Measurements from ENCODE around the gene KRT82. TPM values are rescaled to one million over a fixed set of nuclear protein-coding genes. Genes with fewer than 3 reads are reported as not detected.

KRT82 gene
- total and polyA plus RNA-seq, 2 of the 8 experiments (the other 6 are each of a cell fraction or from before 2014, with no cell fraction given), result not detected

GRCh38 chr12:52418576-52419110 lies 12.5 kb upstream of the KRT82 start:
- no peaks in the 10 kb centered on the region for H3K79me1 ChIP-seq (ENCODE audit: low read depth, low read length)
- H3K4me3 ChIP-seq (ENCODE audit: extremely low read depth in 1 of 4, insufficient read depth in 2 of 4, low read depth in 3 of 4, low read length in 4 of 4), result no peak overlapping the region
- H3K23me2 ChIP-seq (ENCODE audit: low read depth, low read length), result no peaks in the 10 kb centered on the region; the same call in 1 of the 2 replicates
- no peaks in the 10 kb centered on the region for H3K9me3 ChIP-seq (ENCODE audit: insufficient read depth in 2 of 2, low read depth in 1 of 2, low read length in 1 of 2)
- H2BK5ac ChIP-seq (ENCODE audit: low read depth, low read length), result no peak overlapping the region
- WGBS, 2 experiments (ENCODE audit: extremely low coverage in 1 of 2, insufficient coverage in 1 of 2, insufficient read length in 1 of 2, insufficient replicate concordance in 2 of 2, low coverage in 1 of 2, low lambda C conversion rate in 2 of 2, missing lambda C conversion rate in 1 of 2), result 100% methylated on average over 4 of the region's 4 CpGs; no CpG with 5 or more reads in 1 of the 2 experiments
- H2AFZ ChIP-seq (ENCODE audit: low read length), result no peak overlapping the region
- H3K18ac ChIP-seq (ENCODE audit: extremely low read depth, low read length), result no peak overlapping the region
- no peak overlapping the region for H3K9ac ChIP-seq (replicated peaks in 1 of 4; ENCODE audit: extremely low read depth in 1 of 4, low read depth in 3 of 4, low read length in 3 of 4)
- no peak overlapping the region for H3K4ac ChIP-seq (replicated peaks; ENCODE audit: insufficient read length, low read depth, low read length)
- H2BK120ac ChIP-seq (replicated peaks; ENCODE audit: low read depth, low read length), result no peak overlapping the region
- no peaks in the 10 kb centered on the region for H3K27me3 ChIP-seq (replicated peaks in 1 of 4; ENCODE audit: control insufficient read depth in 3 of 4, extremely low read depth in 1 of 4, insufficient read depth in 3 of 4, low read length in 3 of 4)
- ChIA-PET POLR2A (ENCODE audit: partially characterized antibody) (no interaction called here), CTCF (ENCODE audit: partially characterized antibody) (interaction anchor here (0.6 to 7.8 kb wide), 4 partner anchors 9 to 237 kb away, joined by 3 to 46 read pairs (median 4); no protein-coding TSS in a partner anchor)
- no peak overlapping the region for H2BK12ac ChIP-seq (ENCODE audit: low read depth, low read length)
- no peak for FAIRE-seq
- no peak overlapping the region for H4K8ac ChIP-seq (ENCODE audit: extremely low read depth, insufficient read depth, low read length)
- no peak overlapping the region for H2BK15ac ChIP-seq (ENCODE audit: low read length)
- no peak for DNase-seq (ENCODE audit: low read depth in 1 of 2, low spot score in 2 of 2)
- no peak overlapping the region for H3K14ac ChIP-seq (ENCODE audit: insufficient read length)
- H2AK5ac ChIP-seq (ENCODE audit: low read depth, low read length), result no peak overlapping the region
- H3K79me2 ChIP-seq (ENCODE audit: control insufficient read depth in 1 of 2, insufficient read depth in 2 of 2, low read length in 2 of 2), result no peaks in the 10 kb centered on the region
- H3K23ac ChIP-seq (ENCODE audit: insufficient read length), result no peak overlapping the region
- H3K4me2 ChIP-seq (ENCODE audit: insufficient read depth in 1 of 2, low read depth in 2 of 2, low read length in 2 of 2), result no peak overlapping the region
- H4K5ac ChIP-seq (ENCODE audit: insufficient read length, low read depth, low read length), result no peak overlapping the region
- no peak overlapping the region for H2BK20ac ChIP-seq (ENCODE audit: low read length)
- no peak overlapping the region for H3K27ac ChIP-seq (ENCODE audit: low read depth, low read length)
- no peak overlapping the region for H4K91ac ChIP-seq (replicated peaks; ENCODE audit: insufficient read length, low read length)
- no peak for TF ChIP-seq RFX5 (IDR thresholded peaks at IDR 0.05; ENCODE audit: borderline replicate concordance, low read depth, low read length)
- no peak for TF ChIP-seq KDM4A (IDR thresholded peaks at IDR 0.05; ENCODE audit: low read depth, low read length, severe bottlenecking)
- no peak for TF ChIP-seq ATF2 (IDR thresholded peaks at IDR 0.05; ENCODE audit: low read length)
- no peak for TF ChIP-seq CTCF (IDR thresholded peaks at IDR 0.05; ENCODE audit: control extremely low read depth in 1 of 3, insufficient read depth in 1 of 3, low read depth in 1 of 3, low read length in 3 of 3)
- TF ChIP-seq HDAC6 (IDR thresholded peaks at IDR 0.05; ENCODE audit: low read depth, low read length), result no peak
- no peak for TF ChIP-seq SP2 (IDR thresholded peaks at IDR 0.05; ENCODE audit: low read length)
- no peak for TF ChIP-seq TAF7 (optimal IDR thresholded peaks at IDR 0.05; ENCODE audit: borderline replicate concordance, low read depth, low read length)
- TF ChIP-seq JUND (IDR thresholded peaks at IDR 0.05; ENCODE audit: low read length), result no peak
- no peak overlapping the region for H3K56ac ChIP-seq (replicated peaks; ENCODE audit: insufficient read length, low read depth, low read length)
- H3K36me3 ChIP-seq (ENCODE audit: control insufficient read depth in 2 of 4, insufficient read depth in 4 of 4, low read length in 3 of 4), result no peaks in the 10 kb centered on the region
- no peaks in the 10 kb centered on the region for H4K20me1 ChIP-seq (replicated peaks in 1 of 2; ENCODE audit: control insufficient read depth in 1 of 2, insufficient read depth in 2 of 2, low read length in 2 of 2)
- no peaks in the 10 kb centered on the region; a peak in 2 of 7 replicates for H3K4me1 ChIP-seq (replicated peaks in 1 of 4; ENCODE audit: control insufficient read depth in 3 of 4, insufficient read depth in 4 of 4, low read length in 3 of 4)
